Measurements from ENCODE around the gene RNF141.

Gene RNF141

DNA sequence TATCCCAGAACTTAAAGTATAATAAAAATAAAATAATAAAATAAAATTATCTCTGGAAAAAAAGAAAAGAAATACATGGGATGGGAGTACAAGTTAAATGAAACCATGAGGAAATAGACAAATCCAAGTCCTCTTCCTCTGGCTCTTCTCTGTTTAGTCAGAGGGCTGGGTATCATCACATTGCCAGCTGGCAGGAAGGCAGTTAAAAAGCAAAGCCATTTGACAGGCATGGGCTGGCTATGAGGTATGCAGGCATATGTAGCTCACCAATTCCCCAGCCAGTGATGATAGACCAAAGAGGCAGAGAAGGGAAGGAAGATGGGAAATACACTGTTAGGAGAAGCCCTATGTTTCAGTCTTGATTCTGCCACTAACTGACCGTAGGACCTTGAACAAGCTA is 21.0 kb upstream of the RNF141 start:
- no peak for DNase-seq (ENCODE audit: low read depth in 4 of 4, low spot score in 1 of 4)

DNA sequence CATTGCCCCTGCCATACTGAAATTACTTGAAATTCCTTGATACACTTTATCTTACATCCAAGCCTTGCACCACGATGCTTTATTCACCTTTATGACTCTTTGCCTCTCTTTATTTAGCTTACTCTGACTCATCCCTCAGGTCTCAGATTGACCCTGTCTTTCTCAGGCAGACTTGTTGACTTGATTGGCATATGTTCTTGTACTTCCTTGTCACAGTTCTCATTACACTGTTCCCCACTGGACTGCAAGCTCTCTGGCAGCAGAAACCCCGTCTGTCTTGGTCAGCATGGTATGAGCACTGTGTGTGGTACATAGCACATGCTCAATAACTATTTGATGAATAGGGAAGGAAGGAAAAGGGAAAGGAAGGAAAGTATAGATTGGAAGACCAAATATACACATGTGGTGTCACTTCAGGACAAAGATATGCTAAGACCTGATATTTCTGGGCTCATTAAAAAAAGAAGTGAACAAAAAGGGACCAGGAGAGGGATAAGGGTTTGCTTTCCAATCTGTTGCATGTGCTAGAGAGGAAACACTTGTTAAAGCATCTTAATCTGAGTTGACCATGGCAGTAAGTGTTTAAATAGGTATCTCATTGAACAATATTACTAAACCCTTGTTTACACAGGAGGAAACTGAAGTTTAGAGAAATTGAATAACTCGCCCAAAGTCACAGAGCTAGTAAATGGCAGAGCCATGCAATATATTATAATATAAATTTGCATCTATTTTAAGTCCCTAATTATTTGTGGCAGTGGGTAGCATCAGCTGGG is 20.2 kb upstream of the RNF141 start:
- DNase-seq (ENCODE audit: low read depth in 4 of 4, low spot score in 1 of 4), result no peak

GRCh38 chr11:10558288-10558687 is 17.3 kb upstream of the RNF141 start:
- no peak for DNase-seq (ENCODE audit: low read depth in 4 of 4, low spot score in 1 of 4)

GRCh38 chr11:10556590-10556989 is 15.6 kb upstream of the RNF141 start:
- no peak for DNase-seq (ENCODE audit: low read depth in 4 of 4, low spot score in 1 of 4)

- DNase-seq (ENCODE audit: low read depth in 4 of 4, low spot score in 1 of 4), result no peak
These were observed 10.9 kb upstream of the RNF141 start for GRCh38 chr11:10551845-10552352.

DNA sequence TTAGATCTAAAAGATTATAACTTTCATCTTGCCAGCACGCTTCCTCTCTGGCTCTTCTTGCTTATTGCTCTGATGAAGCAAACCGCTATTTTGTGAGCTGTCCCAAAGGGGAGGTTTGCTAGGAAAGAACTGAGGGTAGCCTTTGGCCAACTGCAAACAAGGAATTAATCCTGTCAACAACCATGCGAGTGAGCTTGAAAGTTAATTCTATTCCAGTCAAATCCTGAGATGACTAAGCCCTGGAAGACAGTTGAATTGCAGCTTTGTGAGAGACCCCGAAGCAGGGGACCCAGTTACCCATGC is 10.3 kb upstream of the RNF141 start:
- DNase-seq (ENCODE audit: low read depth in 4 of 4, low spot score in 1 of 4), result no peak

GRCh38 chr11:10550503-10551289 is 9.7 kb upstream of the RNF141 start:
- DNase-seq (ENCODE audit: low read depth in 4 of 4, low spot score in 1 of 4), result no peak

- no peak for DNase-seq (ENCODE audit: low read depth in 4 of 4, low spot score in 1 of 4)
These were observed 3.8 kb upstream of the RNF141 start for GRCh38 chr11:10544491-10545465.

GRCh38 chr11:10543782-10544181 is 2.8 kb upstream of the RNF141 start:
- no peak for DNase-seq (ENCODE audit: low read depth in 4 of 4, low spot score in 1 of 4)

- no peak for DNase-seq (ENCODE audit: low read depth in 4 of 4, low spot score in 1 of 4)
These were observed 1.8 kb upstream of the RNF141 start for GRCh38 chr11:10542776-10543175.

- no peak for DNase-seq (ENCODE audit: low read depth in 4 of 4, low spot score in 1 of 4)
These were observed 559 bp upstream of the RNF141 start for GRCh38 chr11:10541561-10541930.

GRCh38 chr11:10540546-10540914 is 457 bp downstream of the RNF141 start:
- peak in 1 of 4 experiments; percentile 0 for DNase-seq (ENCODE audit: low read depth in 4 of 4, low spot score in 1 of 4)

- no peak for DNase-seq (ENCODE audit: low read depth in 4 of 4, low spot score in 1 of 4)
These were observed 1.6 kb downstream of the RNF141 start for GRCh38 chr11:10539339-10539738.

GRCh38 chr11:10538924-10539323 is 2.1 kb downstream of the RNF141 start:
- no peak for DNase-seq (ENCODE audit: low read depth in 4 of 4, low spot score in 1 of 4)

- no peak for DNase-seq (ENCODE audit: low read depth in 4 of 4, low spot score in 1 of 4)
These were observed 3.4 kb downstream of the RNF141 start for GRCh38 chr11:10537600-10537999.

DNA sequence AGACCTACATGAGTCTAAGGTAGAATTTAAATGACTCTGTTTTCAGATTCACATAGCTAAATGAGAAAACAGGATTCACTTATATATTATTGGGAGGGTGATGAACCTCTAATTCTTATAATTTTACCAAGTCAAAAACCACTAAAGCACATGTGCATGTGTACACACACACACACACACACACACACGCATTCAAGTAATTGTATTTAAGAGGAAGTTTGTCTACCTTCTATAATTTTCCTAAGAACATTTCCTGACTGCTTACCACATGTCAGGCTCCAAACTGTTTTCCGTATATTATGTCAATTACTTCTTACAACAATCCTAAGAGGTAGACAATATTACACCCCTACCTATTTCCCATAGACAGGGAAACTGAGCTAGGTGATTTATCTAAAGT is 6.7 kb downstream of the RNF141 start:
- no peak for DNase-seq (ENCODE audit: low read depth in 4 of 4, low spot score in 1 of 4)

- DNase-seq (ENCODE audit: low read depth in 4 of 4, low spot score in 1 of 4), result no peak
These were observed 7.7 kb downstream of the RNF141 start for GRCh38 chr11:10533323-10533722.

- no peak for DNase-seq (ENCODE audit: low read depth in 4 of 4, low spot score in 1 of 4)
These were observed 8.5 kb downstream of the RNF141 start for GRCh38 chr11:10532526-10532925.

DNA sequence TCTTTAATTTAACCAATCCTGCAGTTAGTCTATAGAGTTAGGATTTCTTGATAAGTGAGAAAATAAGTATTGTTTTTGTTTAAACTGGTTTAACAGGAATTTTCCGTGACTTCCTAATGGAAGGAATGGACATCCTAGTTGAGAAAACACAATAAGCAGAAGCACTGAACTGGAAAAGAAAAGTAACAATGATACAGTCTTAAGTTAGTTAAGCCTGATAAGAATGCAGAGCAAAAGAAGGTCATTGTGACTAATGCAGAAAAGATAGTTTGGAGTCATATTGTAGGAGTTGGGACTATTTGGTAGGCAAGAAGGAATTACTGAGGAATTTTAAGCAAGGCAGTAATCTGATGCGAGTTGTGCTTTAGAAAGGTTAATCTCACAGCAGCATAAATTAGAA is 11.7 kb downstream of the RNF141 start:
- DNase-seq (ENCODE audit: low read depth in 4 of 4, low spot score in 1 of 4), result no peak

DNA sequence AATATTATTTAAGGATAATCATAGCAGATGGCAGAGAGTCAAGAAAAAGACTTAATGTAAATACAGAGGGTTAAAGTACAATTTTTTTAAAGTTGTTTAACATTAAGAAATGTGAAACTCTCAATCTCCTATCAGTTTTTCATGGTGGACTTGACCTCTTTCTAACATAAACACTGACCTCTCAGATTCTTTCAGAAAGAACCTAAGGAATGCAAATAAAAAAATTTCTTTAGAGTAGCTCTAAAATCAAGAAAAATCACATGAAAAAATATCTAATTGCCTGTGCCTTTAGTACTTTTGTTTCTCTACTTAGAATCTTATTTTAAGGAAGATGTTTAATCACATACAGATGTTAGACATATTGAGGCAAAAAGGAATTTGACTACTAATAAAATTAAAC is 12.9 kb downstream of the RNF141 start:
- no peak for DNase-seq (ENCODE audit: low read depth in 4 of 4, low spot score in 1 of 4)

Measured in stimulated activated CD4-positive, alpha-beta T cell treated with anti-CD3 and anti-CD28 coated beads, Interleukin-1b, Interleukin-23, amount 100 ng/mL, for 24 hours (primary cell).